HT1080 (cell line): ENCODE results near the gene MT1H. TPM values are rescaled to one million over a fixed set of nuclear protein-coding genes. Genes with fewer than 3 reads are reported as not detected.
"Not testable (repeated sequence)": the region's sequence is repeated elsewhere in the genome, so short reads cannot be mapped to it uniquely, and the experiment has no call there.

Experiments used
- DNase-seq: peaks from one replicate; pipeline ENCODE4 v3.0.0-alpha.2; 2015; ENCODE audit warnings: low read depth
- total RNA-seq: library from RNA; depleted of rRNA; stranded (reverse); fragments of >200 nt; shearing (Covaris generic); gene quantifications from 2 replicates; pipeline ENCODE4 v1.2.3, GENCODE V29; 2014

The MT1H gene
- total RNA-seq, 1 experiment from 2014 or later: not detected

- no peak for DNase-seq
Observed at GRCh38 chr16:56664506-56664905, 5.1 kb upstream of the MT1H start.

DNA sequence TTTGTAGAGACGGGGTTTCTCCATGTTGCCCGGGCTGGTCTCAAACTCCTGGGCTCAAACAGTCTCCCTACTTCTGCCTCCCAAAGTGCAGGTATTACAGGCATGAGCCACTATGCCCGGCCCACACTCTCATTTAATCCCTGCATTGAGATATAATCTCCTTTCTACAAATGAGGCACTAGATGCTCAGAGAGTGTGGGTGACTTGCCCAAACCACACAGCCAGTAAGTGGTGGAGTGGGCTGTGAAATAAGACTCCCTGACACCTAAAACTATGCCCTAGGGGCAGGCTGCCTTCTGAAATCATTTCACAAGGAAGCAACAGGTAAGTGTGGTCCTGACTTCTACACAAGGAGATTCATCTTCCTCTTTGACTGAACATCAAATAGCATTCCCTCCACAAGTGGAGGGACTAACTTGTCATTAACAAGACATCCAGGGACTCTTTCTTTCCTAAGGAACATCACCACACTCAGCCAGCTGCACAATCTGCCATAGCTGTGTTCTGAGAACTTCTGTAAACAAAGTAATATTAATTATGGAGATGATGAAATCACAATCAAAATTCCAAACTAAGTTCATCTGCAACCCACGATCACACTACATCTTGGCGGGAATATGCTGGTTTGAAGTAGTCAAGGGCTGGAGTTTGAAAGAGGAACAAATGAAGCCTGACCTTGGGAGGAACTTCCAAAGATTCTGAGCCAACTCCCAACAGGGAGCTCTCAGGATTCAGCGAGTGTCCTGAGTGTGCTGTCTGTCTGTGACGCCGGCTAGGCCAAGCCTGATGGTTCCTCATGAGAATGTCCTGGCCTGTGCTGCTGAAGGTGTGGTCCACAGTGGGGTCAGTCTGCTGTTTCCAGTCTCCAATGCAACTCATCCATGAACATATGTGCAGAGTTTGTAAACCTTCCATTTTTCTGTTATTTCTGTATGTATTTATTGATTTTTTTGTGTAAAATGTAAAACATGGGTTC lies 4.0 kb upstream of the MT1H start:
- DNase-seq: not testable (repeated sequence)

GRCh38 chr16:56667581-56668571 lies 1.7 kb upstream of the MT1H start, which contains the start of gene MT1G:
TSS of gene MT1G (minus strand) at chr16:56668065. CDS start at chr16:56667993, 72 bp downstream.
- no peak for DNase-seq

DNA sequence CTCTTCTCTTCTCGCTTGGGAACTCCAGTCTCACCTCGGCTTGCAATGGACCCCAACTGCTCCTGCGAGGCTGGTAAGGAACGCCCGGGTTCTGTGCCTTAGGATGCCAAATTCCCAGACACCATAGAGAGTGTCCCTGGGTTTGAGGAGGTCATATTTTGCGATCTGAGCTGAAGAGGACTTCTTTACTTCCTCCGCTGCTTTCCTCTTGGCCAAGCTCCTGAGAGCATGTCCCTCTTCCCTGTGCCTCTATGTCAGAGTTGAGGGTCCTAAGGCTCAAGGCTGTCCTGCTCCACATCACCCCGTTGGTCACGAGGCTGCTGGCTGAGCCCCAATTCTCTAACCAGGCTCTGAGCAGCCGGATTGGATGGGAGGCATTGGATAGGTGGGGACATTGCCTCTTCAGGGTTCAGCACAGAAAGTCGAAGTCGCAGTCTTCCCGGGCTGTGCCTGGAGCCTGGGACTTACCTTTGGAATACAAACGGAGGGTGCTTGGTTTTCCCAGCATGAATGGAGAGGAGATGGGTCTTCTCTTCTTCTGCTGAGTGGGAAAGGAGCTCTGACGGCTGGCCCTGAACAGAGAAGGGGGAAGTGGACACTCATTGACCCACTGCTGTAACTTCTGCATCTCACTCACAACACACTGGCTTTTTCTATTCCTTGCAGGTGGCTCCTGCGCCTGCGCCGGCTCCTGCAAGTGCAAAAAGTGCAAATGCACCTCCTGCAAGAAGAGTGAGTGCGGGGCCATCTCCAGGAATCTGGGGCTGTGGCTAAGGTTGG lies 416 bp downstream of the MT1H start:
- no peak for DNase-seq

GRCh38 chr16:56670620-56670934 lies 963 bp downstream of the MT1H start:
- no peak for DNase-seq

DNA sequence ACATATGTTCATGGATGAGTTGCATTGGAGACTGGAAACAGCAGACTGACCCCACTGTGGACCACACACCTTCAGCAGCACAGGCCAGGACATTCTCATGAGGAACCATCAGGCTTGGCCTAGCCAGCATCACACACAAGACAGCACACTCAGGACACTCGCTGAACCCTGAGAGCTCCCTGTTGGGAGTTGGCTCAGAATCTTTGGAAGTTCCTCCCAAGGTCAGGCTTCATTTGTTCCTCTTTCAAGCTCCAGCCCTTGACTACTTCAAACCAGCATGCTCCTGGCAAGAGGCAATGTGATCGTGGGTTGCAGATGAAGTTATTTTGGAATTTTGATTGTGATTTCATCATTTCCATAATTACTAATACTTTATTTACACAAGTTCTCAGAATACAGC lies 2.1 kb downstream of the MT1H start:
- not testable (repeated sequence) for DNase-seq

DNA sequence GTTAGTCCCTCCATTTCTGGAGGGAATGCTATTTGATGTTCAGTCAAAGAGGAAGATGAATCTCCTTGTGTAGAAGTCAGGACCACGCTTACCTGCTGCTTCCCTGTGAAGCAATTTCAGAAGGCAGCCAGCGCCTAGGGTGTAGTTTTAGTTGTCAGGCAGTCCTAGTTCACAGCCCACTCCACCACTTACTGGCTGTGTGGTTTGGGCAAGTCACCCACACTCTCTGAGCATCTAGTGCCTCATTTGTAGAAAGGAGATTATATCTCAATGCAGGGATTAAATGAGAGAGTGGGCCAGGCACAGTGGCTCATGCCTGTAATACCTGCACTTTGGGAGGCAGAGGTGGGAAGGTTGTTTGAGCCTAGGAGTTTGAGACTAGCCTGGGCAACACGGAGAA lies 2.6 kb downstream of the MT1H start:
- not testable (repeated sequence) for DNase-seq

DNA sequence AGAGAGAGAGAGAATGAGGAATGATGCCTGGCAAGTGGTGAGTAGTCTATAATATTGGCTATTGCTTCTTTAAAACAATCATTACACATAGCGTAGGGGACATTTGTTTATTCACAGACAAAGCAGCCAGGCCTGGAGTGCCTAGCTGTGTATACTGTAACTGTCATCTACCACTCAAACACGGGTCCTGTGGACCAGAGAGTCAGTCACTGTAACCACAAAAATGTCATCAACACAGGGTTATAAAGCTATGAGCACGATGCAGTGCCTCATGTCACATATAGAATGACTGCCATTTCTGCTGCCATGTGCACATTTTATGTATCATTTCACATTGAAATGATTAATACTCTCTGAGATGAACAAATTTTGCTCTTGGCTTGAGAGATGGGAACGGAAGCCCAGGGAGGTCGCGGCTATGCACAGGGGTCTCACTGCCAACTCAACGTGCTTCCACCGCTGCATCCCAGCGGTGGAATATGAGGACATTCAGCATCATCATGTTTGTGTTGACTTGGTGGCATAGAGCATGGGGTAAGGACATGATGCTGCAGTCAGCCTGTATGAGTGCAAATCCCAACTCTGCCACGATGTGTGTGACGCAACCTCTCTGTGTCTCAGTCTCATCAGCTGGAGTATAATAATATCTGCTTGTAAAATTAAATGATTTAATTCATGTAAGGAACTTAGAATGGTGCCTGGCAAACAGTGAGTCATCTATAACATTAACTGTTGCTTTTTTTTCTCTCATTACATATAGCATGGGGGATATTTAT lies 3.3 kb downstream of the MT1H start:
- no peak for DNase-seq

DNA sequence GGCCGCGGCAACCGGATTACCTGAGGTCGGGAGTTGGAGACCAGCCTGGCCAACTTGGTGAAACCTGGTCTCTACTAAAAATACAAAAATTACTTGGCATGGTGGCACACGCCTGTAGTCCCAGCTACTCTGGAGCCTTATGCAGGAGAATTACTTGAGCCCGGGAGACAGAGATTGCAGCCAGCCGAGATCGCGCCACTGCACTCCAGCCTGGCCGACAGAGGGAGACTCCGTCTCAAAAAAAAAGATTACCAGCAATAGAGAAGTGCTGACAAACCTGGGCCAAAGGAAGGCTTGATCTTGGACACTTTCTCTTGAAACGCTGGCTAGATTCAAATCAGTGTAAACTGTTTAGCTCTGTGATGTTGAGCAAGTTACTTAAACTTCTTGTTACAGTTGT lies 4.3 kb downstream of the MT1H start:
- peak; percentile 60 for DNase-seq

- not testable (repeated sequence) for DNase-seq
Observed at GRCh38 chr16:56674570-56674969, 5.0 kb downstream of the MT1H start.

DNA sequence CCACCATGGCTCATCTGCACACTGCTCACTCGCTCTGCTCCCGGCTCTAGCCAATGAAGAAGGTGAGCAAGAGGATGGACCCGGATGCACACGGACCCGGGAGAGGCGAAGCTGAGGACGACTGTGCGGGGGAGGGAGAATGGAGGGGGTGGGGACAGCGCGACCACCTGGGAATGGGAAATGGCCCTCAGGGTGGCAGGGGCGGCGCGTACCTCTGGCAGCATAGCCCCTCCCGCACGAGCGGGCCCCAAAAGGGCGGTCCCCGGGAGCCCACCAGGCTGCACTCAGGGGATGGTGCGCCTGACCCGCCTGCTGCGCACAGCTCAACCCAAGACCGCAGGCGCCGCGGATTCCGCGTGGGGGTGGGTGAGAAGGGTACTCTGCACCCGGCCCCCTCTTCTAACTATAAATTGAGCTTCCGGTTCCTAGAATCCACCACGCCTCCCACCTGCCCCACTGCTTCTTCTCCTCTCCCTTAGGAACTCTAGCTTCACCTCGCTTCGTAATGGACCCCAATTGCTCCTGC lies 6.1 kb downstream of the MT1H start:
- DNase-seq: no peak

DNA sequence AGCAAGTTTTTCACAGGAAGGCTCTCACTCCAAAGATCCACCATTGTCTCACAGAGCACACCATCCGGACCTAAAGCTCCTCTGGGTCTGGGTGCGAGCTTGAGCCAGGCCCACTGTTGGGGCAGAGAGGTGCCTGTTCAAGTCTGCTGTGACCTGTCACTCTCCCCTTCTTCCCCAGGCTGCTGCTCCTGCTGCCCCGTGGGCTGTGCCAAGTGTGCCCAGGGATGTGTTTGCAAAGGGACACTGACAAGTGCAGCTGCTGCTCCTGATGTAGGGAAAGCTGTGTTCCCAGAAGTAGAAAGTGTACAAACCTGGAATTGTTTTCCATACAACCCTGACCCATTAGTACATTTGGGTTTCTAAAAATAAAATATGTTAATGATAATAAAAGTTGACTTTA lies 7.9 kb downstream of the MT1H start:
- DNase-seq: no peak

- no peak for DNase-seq
Observed at GRCh38 chr16:56679078-56679730, 9.6 kb downstream of the MT1H start.

GRCh38 chr16:56679818-56680217 lies 10.2 kb downstream of the MT1H start:
- DNase-seq: peak; percentile 47

DNA sequence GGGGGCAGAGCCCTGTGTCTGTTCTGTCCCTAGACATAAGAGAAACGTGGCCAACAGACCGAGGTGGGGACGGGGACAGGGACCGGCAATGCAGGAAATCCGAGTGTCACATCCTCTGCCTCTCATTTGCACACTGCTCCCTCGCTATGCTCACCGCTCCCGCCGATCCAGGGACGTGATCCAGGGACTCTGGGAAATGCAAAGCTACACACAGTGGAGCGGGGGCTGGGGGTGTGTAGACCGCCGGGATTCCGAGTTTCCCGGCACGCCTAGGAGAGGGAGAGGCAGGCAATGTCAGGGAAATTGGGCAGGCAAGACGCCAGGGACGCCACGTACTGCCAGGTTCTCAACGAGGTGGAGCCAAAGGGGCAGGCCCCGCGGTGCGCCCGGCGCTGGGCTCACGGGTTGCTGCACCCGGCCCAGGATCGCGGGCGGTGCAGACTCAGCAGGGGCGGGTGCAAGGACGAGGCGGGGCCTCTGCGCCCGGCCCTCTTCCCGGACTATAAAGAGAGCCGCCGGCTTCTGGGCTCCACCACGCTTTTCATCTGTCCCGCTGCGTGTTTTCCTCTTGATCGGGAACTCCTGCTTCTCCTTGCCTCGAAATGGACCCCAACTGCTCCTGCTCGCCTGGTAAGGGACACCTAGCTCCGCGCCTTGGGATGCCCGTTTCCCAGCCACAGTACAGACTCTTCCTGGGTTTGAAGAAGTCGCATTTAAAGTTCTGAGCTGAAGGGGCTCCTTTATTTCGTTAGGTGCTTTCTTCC lies 12.5 kb downstream of the MT1H start, which contains the start of gene MT1X:
Gene MT1X, plus strand, starts transcription at position 532 of the 764 bp plus-strand sequence. Its CDS starts 71 bp downstream, at position 603.
- peak; percentile 94 for DNase-seq

- DNase-seq: no peak
Observed at GRCh38 chr16:56682703-56683397, 13.2 kb downstream of the MT1H start.

DNA sequence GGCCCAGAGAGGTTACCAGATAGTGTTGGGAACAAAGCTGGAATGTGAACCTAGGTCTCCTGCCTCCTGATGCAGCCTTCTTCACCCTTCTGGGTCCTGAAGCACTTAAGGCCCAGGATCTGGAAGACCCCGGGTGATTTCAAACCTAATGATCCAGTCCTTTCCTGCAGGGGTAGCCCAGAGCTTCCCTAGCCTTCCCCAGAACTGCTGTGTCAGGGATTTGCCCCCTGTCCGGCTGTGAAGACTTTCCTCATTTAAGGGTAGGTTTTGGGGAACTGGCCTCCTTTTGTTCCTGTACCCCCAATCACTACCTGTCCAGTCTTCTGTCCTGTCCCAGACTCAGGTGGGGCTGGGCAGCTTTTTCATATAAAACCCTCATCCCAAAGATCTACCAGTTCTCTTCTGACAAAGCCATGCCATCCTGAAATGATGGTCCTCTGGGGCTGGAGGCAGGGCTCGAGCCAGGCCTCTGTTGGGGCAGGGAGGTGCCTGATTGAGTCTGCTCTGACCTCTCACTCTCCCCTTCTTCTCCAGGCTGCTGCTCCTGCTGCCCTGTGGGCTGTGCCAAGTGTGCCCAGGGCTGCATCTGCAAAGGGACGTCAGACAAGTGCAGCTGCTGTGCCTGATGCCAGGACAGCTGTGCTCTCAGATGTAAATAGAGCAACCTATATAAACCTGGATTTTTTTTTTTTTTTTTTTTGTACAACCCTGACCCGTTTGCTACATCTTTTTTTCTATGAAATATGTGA lies 14.0 kb downstream of the MT1H start:
- no peak for DNase-seq
